ENCODE results near the gene G6PC1.
"Not testable (repeated sequence)": the region's sequence is repeated elsewhere in the genome, so short reads cannot be mapped to it uniquely, and the experiment has no call there.

The G6PC1 gene

DNA sequence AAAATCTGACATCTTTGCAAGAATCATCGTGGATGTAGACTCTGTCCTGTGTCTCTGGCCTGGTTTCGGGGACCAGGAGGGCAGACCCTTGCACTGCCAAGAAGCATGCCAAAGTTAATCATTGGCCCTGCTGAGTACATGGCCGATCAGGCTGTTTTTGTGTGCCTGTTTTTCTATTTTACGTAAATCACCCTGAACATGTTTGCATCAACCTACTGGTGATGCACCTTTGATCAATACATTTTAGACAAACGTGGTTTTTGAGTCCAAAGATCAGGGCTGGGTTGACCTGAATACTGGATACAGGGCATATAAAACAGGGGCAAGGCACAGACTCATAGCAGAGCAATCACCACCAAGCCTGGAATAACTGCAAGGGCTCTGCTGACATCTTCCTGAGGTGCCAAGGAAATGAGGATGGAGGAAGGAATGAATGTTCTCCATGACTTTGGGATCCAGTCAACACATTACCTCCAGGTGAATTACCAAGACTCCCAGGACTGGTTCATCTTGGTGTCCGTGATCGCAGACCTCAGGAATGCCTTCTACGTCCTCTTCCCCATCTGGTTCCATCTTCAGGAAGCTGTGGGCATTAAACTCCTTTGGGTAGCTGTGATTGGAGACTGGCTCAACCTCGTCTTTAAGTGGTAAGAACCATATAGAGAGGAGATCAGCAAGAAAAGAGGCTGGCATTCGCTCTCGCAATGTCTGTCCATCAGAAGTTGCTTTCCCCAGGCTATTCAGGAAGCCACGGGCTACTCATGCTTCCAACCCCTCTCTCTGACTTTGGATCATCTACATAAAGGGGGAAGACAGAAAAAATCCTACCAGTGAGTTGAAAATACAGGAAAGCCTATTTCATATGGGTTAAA lies at the start of gene G6PC1:
G6PC1 (plus strand) TSS at position 340 of the 872 bp plus-strand sequence; CDS start at position 418, 78 bp downstream.
- no peak for DNase-seq

DNA sequence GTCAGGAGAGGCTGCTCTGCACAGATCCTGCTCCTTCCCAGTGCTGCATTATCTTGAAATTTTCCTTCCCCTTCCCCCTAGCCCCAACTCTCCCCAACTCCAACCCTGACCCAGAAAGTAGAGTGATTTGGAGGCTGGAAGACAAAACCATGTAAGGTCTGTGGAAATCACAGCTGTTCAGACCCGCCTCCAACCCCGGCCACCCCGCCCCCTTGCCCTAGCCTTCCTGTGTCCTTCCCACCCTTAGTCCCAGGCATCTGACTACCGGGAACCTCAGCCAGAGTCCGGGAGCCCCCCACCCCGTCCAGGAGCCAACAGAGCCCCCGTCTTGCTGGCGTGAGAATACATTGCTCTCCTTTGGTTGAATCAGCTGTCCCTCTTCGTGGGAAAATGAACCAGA lies 49.6 kb upstream of the G6PC1 start, which contains the start of gene AOC3:
AOC3 (plus strand) TSS at position 246 of the 400 bp plus-strand sequence; CDS start at position 391, 145 bp downstream.
- no peak for DNase-seq

DNA sequence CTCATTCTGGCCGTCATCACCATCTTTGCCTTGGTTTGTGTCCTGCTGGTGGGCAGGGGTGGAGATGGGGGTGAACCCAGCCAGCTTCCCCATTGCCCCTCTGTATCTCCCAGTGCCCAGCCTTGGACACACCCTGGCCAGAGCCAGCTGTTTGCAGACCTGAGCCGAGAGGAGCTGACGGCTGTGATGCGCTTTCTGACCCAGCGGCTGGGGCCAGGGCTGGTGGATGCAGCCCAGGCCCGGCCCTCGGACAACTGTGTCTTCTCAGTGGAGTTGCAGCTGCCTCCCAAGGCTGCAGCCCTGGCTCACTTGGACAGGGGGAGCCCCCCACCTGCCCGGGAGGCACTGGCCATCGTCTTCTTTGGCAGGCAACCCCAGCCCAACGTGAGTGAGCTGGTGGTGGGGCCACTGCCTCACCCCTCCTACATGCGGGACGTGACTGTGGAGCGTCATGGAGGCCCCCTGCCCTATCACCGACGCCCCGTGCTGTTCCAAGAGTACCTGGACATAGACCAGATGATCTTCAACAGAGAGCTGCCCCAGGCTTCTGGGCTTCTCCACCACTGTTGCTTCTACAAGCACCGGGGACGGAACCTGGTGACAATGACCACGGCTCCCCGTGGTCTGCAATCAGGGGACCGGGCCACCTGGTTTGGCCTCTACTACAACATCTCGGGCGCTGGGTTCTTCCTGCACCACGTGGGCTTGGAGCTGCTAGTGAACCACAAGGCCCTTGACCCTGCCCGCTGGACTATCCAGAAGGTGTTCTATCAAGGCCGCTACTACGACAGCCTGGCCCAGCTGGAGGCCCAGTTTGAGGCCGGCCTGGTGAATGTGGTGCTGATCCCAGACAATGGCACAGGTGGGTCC lies 49.0 kb upstream of the G6PC1 start:
- DNase-seq = not testable (repeated sequence)

DNA sequence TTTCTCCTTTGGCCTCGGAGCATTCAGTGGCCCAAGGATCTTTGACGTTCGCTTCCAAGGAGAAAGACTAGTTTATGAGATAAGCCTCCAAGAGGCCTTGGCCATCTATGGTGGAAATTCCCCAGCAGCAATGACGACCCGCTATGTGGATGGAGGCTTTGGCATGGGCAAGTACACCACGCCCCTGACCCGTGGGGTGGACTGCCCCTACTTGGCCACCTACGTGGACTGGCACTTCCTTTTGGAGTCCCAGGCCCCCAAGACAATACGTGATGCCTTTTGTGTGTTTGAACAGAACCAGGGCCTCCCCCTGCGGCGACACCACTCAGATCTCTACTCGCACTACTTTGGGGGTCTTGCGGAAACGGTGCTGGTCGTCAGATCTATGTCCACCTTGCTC lies 48.2 kb upstream of the G6PC1 start:
- no peak for DNase-seq

DNA sequence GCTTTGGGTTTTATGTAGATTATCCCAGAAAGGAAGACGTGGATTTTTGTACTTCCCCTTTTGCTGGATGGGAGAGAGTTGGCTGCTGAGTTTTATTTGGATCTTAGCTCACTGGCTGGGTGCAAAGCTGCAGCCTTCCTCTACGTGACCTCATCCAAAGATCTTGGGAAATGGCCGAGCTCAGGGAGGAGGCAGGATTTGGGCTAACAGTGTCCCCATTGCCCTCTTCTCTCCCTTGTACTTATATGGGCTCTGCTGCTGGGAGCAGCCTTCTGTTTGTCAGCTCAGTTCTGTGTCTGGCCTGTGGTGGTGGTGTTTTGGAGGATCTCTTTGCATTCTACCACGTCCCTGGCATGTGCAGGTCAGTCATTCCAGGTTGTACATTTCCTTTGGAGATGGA lies 47.6 kb upstream of the G6PC1 start:
- DNase-seq = no peak

DNA sequence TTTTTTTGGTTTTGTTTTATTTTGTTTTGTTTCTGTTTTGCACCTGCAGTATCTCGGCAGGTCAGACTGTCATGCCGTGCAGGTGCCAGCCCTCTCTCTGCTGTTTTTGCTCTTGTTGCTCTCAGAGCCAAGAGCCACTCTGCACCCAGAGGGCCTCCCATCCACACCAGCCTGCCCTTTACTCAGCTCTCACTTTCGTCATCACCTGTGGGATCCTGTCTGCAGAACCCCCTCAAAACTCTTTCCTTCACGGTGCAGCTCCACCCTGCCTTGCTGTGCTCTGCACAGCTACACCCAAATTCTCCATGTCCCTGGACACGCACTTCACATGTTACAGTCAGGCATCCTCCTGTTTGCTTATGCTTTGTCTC lies 47.0 kb upstream of the G6PC1 start:
- no peak for DNase-seq

DNA sequence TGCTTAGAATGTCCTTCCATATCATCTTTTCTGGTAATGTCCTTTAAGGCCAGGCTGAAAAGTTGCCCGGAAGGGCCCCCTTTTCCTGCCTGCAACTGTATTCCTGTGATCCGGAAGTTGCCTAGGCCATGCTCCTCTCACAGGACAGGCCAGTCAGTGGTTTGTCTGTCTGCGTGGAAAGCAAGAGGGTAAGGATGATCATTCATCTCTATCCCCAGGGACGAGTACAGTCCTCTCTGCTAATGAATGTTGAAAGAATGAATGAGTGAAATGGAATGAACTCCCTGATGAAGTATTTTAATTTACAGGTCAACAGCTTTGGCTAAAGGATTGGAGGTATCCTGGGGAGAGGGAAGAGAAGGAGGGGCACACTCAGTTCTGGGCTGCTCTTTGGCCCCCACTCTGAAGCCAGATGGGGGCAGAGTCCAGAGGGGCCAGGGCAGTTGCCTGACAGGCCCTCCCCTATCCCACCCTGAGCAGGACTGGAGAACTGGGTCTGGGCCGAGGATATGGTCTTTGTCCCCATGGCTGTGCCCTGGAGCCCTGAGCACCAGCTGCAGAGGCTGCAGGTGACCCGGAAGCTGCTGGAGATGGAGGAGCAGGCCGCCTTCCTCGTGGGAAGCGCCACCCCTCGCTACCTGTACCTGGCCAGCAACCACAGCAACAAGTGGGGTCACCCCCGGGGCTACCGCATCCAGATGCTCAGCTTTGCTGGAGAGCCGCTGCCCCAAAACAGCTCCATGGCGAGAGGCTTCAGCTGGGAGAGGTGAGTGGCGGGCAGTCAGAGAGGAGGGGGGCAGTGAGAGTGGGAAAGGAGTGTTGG lies 46.4 kb upstream of the G6PC1 start:
- no peak for DNase-seq

DNA sequence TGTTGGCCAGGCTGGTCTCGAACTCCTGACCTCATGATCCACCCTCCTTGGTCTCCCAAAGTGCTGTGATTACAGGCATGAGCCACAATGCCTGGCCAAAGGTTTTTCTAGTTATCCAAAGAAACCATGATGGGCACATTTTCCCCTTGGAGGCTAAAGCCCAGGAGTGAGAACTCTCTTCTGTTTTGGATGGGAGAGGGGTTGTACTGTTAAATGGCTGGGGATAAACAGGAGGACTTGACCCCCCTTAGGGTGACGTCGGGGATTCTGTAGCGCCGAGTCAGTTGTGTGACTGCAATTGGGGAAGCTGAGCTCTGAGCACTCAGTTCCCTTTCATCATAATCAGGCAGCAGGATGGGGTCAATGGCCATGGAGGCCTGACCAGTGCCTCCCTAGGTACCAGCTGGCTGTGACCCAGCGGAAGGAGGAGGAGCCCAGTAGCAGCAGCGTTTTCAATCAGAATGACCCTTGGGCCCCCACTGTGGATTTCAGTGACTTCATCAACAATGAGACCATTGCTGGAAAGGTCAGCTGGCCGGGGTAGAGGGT lies 45.5 kb upstream of the G6PC1 start:
- no peak for DNase-seq

DNA sequence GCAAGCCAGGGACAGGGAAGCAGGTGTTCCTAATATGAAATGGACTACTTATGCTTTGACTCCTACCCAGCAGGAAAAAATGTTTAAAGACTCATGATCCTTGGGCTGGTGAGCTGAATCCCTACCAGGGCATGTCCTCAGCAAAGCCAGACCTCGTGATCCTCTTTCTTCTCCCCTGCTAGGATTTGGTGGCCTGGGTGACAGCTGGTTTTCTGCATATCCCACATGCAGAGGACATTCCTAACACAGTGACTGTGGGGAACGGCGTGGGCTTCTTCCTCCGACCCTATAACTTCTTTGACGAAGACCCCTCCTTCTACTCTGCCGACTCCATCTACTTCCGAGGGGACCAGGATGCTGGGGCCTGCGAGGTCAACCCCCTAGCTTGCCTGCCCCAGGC lies 44.5 kb upstream of the G6PC1 start:
- DNase-seq = not testable (repeated sequence)

DNA sequence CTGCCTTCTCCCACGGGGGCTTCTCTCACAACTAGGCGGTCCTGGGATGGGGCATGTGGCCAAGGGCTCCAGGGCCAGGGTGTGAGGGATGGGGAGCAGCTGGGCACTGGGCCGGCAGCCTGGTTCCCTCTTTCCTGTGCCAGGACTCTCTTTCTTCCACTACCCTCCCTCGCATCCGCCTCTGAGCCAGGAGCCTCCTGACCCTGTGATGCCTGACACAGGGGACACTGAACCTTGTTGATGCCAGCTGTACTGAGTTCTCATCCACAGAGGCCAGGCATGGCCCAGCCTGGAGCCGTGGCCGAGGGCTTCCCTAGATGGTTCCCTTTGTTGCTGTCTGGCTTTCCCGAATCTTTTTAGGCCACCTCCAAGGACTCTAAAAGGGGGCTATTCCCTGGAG lies 44.1 kb upstream of the G6PC1 start:
- DNase-seq = not testable (repeated sequence)

DNA sequence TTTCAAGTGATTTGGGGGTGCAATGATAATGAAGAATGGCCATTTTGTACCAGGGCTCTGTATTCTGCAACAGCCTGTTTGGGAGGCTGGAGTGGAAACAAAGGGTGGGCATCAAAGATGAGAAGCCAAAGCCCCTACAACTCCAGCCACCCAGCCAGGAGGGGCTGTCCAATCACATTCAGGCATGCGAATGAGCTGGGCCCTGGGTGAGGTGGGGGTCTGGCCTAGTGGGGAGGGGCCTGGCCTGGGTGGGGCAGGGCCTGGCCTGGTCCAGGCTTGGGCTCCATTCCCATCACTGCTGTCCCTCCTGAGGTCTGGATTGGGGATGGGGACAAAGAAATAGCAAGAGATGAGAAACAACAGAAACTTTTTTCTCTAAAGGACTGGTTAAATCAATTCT lies 43.2 kb upstream of the G6PC1 start:
- no peak for DNase-seq

DNA sequence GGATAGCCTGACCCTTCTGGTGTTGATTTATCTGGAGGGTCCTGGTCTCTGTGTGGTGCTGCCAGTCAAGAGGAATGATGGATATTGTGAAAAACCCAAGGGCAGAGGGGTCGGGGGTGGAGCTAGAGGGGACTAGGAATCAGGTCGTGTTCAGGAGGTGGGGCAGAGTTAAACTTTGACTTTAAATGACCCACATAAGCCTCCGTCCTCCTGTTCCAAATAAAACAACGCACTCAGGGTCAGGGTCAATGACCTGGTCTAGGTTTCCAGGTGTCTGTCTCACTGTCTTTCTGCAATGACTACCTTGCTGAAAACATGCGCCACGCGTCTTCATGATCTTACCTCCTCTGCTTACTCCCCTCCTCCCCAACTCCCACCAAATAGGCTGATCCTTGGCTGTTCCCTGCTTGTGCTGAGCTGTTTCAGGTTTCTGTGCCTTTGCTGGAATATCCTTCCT lies 34.9 kb upstream of the G6PC1 start:
- no peak for DNase-seq

DNA sequence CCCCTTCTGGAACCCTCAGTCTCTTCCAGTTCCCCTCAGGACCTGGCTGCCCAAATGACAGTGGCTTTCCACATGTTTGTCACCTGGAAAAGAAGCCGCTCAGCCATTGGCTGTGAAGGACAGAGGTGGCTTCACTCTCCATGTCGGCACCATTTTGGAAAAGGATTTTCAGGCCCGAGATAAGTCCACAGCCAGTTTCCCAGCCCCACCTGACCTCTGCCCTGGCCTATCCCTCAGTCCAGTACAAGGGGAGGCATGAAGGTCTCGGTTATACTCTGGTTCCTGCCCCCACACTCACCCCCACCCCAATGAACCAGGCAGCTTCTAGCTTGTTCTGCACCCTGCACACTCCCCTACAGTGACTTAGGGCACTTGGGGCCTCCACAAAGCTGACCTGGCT lies 34.4 kb upstream of the G6PC1 start:
- no peak for DNase-seq

DNA sequence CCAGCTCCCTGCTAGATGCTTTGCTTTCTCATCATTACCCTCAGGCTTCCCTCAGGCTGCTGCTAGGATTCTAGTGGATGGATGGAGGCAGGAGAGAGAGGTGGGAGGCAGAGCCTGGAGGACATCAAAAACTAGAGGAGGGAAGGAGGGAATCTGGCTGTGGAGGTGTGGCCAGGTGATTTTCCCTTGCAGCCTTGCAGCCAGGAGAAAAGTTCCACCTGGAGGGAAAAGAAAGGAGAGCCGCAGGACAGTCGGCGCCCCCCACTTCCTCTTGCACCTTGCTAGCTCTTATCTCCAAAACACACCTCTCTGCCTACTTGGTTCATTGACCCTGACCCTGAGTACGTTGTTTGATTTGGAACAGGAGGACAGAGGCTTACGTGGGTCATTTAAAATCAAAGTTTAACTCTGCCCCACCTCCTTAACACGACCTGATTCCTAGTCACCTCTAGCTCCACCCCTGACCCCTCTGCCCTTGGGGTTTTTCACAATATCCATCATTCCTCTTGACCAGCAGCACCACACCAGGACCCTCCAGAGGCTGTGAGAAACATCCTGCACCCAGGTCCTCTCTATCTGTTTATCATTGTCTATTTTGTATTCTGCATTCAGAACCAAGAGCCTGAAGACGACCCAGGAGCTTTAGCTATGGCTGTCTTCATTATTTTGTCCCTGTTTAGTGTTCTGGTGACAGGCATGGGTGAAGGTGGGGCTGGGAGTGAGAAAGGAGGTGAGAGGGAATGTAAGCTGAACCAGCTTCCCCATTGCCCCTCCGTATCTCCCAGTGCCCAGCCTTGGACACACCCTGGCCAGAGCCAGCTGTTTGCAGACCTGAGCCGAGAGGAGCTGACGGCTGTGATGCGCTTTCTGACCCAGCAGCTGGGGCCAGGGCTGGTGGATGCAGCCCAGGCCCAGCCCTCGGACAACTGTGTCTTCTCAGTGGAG lies 33.7 kb upstream of the G6PC1 start:
- DNase-seq = no peak

DNA sequence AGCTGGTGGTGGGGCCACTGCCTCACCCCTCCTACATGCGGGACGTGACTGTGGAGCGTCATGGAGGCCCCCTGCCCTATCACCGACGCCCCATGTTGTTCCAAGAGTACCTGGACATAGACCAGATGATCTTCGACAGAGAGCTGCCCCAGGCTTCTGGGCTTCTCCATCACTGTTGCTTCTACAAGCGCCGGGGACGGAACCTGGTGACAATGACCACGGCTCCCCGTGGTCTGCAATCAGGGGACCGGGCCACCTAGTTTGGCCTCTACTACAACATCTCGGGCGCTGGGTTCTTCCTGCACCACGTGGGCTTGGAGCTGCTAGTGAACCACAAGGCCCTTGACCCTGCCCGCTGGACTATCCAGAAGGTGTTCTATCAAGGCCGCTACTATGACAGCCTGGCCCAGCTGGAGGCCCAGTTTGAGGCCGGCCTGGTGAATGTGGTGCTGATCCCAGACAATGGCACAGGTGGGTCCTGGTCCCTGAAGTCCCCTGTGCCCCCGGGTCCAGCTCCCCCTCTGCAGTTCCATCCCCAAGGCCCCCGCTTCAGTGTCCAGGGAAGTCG lies 32.8 kb upstream of the G6PC1 start:
- DNase-seq = not testable (repeated sequence)

DNA sequence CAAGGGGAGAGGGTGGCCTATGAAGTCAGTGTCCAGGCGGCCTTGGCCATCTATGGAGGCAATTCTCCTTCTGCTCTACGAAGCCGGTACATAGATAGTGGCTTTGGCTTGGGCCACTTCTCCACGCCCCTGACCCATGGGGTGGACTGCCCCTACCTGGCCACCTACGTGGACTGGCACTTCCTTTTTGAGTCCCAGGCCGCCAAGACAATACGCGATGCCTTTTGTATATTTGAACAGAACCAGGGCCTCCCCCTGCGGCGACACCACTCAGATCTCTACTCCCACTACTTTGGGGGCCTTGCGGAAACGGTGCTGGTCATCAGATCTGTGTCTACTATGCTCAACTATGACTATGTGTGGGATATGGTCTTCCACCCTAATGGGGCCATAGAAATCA lies 32.3 kb upstream of the G6PC1 start:
- DNase-seq = no peak

DNA sequence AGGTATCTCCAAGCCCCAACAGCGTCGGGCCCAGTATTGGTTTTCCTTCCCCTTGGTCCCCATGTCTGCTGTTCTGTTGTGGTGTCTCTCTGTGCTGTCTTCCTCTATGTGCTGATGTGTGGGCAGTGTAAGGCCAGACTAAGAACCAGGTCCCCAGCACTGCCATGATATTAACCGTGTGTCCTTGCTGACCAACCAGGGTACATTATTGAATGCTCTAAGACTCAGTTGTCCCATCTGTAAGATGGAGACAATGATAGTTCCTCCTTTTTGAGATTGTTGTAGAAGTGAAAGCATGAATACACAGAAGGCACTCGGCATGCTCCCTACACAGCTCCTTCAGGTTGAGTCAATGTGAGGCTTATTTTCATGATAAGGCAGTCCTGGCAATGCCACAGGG lies 29.0 kb upstream of the G6PC1 start:
- no peak for DNase-seq

DNA sequence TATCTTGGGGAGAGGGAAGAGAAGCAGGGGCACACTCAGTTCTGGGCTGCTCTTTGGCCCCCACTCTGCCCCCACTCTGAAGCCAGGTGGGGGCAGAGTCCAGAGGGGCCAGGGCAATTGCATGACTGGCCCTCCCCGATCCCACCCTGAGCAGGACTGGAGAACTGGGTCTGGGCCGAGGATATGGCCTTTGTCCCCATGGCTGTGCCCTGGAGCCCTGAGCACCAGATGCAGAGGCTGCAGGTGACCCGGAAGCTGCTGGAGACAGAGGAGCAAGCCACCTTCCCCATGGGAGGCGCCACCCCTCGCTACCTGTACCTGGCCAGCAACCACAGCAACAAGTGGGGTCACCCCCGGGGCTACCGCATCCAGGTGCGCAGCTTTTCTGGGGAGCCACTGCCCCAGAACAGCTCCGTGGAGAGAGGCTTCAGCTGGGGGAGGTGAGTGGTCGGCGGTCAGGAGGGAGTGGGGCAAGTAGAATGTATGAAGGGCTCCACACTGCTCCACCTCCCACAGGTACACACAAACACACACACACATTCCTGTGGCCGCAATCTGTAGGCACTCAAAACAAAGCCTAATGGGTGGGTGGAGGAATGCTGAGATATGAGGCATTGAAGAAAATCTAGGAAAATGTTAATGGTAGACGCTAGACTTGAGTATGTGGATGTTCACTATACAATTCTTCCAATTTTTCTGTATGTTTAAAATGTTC lies 28.2 kb upstream of the G6PC1 start:
- DNase-seq = no peak

DNA sequence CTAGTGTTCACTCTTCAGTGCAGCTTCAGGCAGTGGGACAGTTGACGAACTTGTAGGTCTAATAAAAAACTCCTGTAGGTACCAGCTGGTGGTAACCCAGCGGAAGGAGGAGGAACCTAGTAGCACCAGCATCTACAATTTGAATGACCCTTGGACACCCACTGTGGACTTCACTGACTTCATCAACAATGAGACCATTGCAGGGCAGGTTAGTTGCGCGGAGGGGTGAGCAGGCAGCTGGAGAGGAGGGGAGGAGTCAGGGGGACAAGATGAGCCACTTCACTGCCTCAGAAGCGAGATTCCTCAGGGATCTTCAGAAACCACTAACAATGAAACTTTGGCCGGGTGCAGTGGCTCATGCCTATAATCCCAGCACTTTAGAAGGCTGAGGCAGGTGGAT lies 27.3 kb upstream of the G6PC1 start:
- no peak for DNase-seq
